Esophagus muscularis mucosa (tissue), 4 donors: ENCODE results near the gene KMO.

Experiments
- CTCF ChIP-seq, 3 experiments: fragments of 200-600 bp in 2 of 3; fragments of 450-650 bp in 1 of 3; sonication (generic) in 2 of 3; IDR thresholded peaks; one replicate each; pipeline ENCODE4 v1.5.1; 2017 to 2019; ENCODE audit warnings: antibody characterized with exemption in 3 of 3, mild to moderate bottlenecking in 2 of 3, moderate library complexity in 1 of 3
- EP300 ChIP-seq: sonication (generic); formaldehyde crosslinking; IDR thresholded peaks from one replicate; pipeline ENCODE4 v1.6.1; 2017; ENCODE audit warnings: antibody characterized with exemption
- POLR2A ChIP-seq: fragments of 450-650 bp; IDR thresholded peaks from one replicate; pipeline ENCODE4 v1.6.1; 2017; ENCODE audit warnings: antibody characterized with exemption, moderate library complexity, mild to moderate bottlenecking, low read depth
- POLR2AphosphoS5 ChIP-seq, 2 donors: sonication (generic); formaldehyde crosslinking; IDR thresholded peaks; one replicate each; pipeline ENCODE4 v1.6.1; 2017; ENCODE audit warnings: antibody characterized with exemption in 2 of 2

GRCh38 chr1:241603731-241604245 lies 71.6 kb downstream of the KMO start:
- TF ChIP-seq CTCF (IDR thresholded peaks at IDR 0.05) (no peak), EP300 (no peak), POLR2A (no peak), POLR2AphosphoS5 (IDR thresholded peaks at IDR 0.05) (no peak)
